NCI-H2196 (cell line): Measurements from ENCODE around the gene TCERG1L.
"Not testable (repeated sequence)": the region's sequence is repeated elsewhere in the genome, so short reads cannot be mapped to it uniquely, and the experiment has no call there.

ENCODE experiments used
- DNase-seq: peaks from one replicate; lab custom pipeline; 2025; ENCODE audit not compliant: unreplicated experiment; lab: John Stamatoyannopoulos, UW

Gene TCERG1L

DNA sequence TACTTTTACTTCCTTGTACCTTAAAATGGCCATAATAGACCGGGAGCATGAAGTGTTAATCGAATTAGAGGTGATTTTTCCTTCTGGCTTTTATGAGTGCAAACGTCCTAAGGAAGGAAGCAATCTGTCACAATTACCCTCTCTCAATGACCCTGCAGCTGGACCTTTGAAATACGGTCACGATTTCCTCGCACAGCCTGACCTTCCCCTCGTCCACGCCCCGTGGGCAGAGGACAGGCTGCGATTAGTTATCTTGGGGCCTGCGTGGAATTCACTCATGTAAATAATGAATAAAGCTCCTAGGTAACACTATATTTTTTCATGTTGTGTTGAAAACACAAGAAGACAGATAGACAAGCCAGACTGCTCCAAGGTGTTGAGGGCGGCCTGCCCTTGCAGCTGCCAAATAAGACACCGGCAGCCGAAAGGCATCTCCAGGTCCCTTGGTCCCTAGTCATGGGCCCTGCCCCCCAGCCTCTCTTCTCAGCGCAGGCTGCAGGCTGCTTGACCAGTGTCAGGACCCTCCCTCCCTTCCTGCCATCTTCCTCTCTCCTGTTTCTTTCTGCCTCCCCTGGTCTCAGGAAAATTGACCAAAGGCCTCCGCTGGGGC lies 199.9 kb downstream of the TCERG1L start:
- no peak for DNase-seq

DNA sequence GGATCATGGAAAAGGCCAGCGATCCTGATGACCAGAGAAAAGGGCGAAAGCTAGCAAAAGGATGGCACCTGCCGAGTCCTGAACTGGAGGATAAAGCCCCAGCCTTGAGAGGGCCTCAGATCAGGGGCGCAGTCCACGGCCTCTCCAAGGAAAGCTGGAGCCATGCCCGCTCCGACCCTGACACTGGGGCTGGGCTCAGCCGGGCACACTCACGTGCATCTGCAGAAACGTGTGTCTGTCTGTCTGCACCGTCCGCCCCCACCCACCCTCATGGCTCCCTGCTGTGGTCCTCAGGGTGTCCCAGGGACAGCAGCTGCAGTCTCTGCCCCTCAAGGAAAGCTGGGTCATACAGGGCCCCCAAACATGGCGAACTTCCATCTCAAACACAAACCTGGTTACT lies 200.5 kb downstream of the TCERG1L start:
- DNase-seq = no peak

DNA sequence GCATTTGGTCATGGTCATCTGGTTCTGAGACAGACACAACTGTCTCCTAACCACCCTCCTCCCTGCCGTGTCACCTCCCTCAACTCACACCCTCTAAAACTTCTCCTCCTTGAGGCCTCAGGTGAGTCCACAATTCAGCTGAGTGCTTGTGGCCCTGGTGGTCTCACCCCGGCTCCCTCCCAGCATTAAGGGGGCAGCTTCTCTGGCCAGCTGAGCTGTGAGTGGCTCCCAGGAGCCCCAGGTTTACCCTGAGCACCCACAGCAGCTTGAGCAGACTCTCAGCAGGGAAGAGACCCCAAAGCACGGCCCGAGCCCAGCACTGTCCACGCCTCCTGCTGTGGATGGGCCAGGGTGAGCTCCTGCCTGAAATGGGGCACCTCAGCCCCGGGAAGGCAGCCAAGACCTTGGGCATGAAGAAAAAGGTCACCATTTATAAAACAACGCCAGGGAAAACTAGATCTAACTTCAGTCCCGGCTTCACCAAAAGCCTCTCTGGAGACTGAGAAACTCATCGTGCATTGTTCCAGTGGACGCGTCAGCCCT lies 201.2 kb downstream of the TCERG1L start:
- DNase-seq = no peak

DNA sequence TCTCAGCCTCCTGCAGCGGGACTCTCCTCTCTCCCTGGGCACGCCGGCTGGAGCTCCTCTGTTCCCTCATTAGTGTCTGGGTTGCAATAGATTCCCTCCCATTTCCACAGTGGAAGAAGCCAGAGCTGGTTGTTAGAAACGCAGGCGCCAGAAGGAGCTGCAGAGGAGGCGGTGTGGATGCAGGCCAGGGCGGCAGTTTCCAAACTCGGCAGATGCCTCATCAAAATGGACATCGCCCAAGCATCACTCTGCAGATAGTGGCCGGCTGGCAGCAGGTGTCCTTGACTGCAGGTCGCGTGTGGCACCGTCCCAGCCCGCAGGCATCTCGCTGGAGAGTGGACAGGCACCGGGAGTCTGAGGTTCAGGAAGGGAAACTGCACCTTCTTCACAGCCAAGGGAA lies 201.8 kb downstream of the TCERG1L start:
- DNase-seq = no peak

DNA sequence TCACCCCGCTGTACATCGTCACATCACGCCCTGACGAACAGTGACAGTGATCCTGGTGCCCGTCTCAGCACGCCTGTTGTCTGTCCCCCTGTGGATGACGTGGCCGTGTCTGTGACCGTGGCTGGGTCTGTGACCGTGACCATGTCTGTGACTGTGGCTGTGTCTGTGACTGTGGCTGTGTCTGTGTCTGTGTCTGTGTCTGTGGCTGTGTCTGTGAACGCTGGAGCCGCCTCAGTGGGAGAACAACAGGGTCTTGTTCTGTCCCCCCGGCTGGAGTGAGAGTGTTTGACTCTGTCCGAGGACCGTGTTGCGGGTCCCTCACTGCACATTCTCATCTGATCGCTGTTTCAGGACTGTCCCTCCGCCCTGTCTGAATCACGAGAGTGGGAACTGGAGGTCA lies 202.2 kb downstream of the TCERG1L start:
- no peak for DNase-seq

DNA sequence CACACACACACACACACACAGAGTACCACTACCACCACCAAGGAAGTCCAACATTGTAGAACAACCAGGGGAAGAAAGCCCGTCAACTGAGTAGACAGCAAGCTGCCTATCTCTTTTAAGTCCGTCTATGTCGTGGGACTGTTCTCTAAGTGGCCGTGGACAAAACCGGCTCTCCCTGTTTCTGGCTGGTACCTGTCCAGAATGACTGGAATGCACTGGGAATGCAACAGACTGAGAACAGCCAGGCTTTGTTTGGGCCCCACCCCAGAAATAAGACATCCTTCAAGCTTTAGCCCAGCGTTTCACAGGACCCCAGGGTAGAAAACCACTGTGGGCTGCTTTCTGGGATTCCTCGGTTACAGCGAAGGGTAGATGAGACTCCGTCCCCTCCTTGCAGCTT lies 203.6 kb downstream of the TCERG1L start:
- no peak for DNase-seq

DNA sequence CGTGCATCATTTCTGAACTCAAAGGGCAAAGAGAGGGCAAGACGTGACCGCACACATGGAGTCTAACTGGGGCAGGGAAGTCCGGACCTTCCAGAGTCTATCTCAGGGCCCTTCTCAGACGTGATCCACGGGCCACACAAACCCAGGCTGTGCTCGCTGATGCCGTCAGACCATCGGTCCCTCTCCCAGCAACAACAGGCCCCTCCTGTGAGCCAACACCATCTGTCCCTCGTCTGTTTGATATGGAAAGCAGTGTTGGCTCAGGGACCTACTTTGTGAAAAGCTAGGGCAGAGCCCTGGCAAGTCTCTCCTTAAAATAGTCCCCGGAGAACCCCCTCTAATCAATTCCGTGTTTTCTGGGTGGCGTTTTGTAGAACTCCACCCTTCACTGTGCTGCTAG lies 208.8 kb downstream of the TCERG1L start:
- DNase-seq = no peak

DNA sequence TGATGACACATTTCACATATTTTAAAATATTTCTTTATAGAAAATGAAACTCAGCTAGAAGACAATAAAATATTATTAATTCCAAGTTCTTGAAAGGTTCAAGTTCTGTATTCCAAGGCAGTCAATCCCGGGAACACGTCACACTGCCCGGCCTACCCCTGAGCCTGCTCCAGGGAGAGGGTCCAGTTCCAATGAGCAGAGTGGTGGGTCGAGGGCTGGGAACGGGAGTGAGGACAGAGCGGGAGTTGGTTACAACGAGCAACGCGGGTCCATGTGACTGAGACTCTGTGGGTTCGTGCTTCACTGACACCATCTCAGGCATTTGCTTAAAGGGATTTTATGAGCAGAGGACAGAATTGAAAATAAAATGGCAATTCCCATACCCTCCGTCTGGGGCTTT lies 209.4 kb downstream of the TCERG1L start:
- DNase-seq = no peak

DNA sequence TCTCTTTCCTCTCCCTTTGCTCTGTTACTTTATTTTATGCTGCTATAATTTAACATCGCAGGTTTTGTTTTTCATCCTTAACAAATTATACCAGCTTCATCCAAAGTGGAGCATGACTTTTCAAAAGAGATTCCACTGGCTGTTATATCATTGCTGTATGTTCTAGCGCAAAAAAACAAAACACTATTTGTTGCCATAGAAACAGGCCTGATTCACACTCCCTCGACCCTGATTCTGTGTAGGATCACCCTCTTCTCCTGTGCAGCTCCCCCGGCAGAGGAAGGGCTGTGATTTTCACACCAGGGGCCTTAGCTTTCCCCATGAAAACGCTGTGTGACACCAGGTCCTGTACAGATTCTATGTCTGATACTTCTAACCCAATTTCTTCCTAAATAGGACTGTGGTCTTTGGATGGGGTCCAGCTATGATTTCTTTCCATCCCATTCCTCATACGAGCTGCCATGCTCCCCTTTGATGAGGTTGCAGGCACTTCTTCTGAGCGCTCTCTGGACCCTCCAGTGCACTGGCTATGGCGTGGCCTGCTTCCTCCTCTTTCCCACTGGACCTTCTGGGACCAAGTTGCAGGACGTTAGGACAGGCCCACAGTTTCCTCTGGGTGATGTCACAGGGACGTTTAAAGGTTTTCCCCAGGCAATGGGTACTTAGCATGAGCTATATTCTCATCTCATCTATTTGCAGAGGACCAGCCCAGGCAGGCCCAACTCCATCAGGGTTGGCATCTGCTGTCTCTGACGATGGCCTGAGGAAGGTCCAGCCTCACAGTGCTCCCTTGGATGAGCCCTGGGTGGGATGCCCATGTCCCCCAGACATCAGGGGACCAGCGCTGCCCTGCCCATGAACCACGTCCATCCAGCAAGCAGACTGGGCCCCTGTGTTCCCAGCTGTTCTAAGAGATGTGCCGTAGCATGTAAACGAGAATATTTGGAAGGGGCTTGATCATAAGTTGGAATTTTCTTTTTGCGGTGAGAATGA lies 210.8 kb downstream of the TCERG1L start:
- DNase-seq = not testable (repeated sequence)

DNA sequence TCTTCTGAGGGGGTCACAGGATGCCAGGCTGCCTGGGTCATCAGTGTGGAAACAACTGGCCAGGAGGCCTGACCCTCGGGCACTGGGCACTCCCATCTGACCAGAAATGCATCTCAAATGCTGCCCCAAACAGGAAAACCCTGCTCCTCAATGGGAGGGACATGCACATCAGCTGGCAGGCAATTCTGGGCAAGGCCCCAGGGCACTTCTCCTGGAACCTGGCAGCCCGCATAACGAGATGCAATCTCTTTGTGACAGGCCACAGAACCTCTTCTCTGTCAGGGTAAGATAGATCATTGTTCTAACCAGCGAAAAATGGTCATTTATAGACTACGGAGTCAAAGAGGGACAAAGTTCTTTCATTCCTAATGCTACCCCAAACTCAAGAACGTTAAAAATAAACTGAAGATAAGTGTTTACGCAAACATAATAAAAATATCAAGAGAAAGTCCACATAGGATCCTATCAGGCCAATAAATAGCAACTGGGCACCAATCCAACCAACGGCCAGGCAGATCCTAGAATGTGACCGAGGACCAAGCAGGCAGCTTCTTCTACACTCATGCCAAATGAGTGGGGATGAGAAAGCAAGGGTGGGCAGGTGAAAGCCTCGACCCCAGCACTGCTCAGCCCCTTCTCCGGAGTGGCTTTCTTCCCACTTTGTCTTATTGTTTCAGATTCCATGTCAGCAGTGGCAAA lies 212.3 kb downstream of the TCERG1L start:
- peak; percentile 20 for DNase-seq

DNA sequence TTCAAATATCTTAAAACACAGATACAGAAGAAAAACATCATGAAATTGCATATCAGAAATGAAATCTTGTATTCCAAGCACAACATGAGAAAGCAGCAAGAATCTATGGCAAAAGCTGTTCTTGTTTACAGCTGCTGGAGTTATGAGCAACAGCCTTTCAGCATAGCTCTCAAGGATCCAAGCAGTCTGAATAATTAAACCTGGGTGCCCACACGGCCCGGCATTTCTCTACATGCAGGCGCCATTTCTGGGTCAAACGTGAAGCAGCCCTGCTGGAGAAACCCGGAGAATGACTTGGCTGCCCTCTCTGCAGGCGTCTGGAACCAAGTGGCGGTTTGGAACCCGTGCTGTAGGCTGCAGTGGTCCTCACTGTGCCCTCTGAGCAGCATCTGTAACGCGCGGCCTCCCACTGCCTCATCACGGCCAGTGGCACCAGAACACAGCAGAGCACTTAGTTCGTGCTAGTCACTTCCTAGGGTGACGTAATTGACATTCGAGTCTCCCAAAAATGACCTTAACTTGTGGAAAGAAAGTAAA lies 213.0 kb downstream of the TCERG1L start:
- no peak for DNase-seq

DNA sequence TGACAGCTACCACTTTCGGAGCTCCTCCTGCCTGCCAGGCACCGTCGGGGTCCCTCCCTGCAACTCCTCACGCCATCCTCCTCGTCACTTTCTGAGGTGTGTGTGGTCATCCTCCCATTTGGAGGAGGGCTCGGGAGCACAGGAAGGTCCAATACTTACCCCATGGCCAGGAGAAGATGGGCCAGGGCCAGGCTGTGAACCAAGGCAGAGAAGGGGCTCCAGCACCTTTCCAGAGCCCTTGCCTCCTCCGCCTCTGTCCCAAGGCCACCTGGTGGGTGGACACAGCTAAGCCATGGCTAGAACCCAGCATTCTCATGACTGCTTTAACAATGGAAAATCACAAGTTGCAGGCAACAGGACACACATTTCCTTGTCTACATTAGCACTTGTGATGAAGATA lies 215.5 kb downstream of the TCERG1L start:
- no peak for DNase-seq

DNA sequence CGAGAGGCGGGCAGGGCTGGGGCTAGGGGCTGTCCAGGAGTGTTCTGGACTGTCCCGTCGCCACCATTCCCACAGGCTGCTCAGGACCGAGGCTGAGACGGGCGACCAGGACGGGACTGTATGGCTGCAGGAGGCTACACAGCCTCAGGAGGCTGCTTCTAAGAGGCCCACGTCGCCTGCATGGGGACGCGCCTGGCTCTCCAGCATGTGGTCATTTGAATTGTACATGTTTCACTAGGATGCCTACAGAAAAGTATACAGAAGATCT lies 216.3 kb downstream of the TCERG1L start:
- no peak for DNase-seq

DNA sequence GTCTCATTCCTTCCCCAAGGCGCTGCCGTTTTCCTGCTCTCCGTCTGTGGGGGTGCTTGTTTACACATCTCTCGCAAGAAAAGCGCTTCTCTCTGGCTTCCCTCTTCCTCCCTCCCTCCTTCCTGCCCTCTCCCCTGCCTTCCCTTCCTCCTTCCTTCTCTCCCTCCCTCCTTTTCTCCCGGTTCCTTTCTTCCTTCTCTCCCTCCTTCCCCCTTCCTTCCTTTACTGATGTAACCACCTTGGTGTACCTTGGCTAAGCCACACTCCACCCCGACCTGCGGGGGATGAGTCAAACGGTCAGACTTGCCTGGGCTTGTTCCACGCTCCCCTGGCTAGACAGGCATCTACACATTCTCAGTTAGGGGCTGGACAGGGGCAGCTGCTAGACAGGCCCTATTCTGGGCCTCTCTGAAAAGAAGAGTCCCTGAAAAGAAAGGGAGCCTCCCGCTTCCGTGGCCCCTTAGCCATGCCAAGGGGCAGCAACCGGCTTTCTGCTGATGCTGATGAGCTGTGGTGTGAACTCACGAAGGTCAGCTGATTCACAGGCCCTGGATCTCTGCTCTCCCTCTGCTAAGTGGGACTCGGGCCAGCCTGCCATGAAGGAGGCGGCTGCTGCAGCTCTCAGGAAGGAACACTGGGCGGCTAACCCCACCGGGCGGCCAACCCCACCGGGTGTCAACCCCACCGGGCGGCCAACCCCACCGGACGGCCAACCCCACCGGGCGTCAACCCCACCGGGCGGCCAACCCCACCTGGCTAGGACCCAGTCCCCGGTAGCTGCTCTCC lies 216.8 kb downstream of the TCERG1L start:
- peak; percentile 46 for DNase-seq

DNA sequence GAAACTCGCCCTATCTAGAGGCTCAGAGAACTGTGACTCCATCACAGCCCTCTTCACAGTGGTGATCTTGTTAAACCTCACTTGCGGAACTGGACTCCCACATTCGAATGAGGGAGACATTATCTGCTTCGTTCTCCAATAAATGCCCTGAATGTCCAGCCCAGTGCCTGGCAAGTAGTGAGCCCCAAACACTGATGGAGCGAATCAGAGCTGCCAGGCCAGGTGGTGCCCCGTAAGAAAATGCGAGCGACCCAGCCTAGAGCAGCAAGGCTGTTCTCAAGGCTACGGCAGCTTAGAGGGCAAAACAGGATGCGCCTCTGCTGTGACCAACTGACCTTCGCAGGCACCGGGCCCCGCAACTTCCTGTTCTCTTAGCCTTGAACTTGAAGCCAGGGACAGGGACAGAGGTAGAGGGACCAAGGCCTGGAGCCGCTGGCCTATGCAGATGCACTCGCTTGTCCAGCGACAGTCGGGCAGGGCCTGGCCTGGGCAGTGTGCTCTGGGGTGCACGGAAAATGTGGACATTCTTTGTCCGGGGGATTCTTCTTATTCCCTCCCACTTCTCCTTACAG lies 217.6 kb downstream of the TCERG1L start:
- DNase-seq = no peak

DNA sequence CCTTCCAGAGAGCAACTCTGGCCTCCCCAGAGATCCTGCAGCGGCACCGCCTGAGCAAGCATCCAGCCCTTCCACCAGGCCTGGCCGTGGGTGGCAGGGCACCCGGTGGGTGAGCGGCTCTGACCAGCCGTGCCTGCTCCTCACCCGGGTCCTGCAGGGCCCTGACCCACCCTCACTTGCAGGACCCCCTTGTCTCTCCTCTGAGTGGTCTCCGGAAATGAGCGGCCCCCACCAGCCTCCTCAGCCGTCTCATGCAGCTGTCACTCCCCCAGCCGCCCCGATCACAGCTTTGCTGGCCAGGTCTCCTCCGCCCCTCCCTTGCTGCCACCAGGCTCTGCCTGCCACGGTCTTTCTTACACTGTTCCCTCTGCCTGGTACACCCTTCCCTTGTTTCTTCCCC lies 218.2 kb downstream of the TCERG1L start:
- no peak for DNase-seq

DNA sequence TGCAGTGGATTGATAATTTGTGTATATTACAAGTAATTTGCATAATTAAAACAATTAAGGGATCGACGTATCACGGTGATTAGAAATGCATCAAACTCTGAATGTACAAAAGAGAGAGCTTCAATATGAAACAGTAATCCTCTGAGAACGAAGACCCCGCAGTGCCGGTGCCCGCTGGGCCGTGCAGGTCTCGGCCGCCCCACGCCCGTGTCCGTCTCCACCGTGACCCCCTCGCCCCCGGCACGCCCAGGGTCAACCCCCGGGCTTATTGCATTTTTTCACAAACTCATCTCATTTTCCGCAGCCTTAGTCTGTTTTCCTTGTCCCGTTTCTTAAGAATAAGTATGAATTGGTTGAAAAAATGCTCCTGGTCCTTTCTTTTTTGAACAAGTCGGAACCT lies 218.6 kb downstream of the TCERG1L start:
- no peak for DNase-seq

DNA sequence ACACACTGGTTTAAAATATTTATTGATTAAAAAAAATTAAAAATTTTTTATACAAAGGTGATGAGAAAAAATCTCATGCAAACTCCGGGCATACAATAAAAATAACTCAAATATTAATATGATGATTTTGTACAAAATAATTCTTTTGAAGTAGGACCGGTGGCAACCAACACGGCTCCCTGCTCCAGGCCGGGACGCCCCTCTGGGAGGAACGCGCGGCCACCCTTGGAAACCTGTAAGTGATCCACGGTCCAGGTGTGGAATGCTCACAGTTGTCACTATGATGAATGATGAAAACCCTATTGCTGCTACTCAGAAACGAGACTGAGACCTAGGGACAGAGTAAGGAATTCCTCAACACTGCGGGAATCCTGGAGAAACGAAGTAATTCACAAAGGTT lies 219.1 kb downstream of the TCERG1L start:
- no peak for DNase-seq

DNA sequence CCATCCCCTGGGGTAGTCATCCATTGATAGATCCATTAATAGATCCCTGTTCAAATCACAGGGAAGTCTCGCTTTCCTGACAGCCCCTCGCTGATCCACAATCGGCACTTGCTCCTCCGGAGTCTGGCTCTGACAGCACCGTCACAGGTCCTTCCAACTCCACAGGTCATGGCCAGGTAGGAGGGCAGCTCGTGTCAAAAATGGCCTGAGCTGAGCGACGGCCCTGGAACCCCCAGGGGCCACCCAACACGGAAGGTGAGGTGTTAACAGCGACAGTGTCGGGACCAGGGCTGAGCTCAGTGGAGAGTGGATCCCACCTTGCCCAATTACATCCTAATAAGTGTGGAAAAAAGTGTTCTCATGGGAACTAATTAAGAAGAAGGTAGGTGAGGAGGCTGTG lies 219.8 kb downstream of the TCERG1L start:
- no peak for DNase-seq
